Vagina (tissue), 2 donors: ENCODE data around the gene ISLR. TPM values are rescaled to one million over a fixed set of nuclear protein-coding genes. Genes with fewer than 3 reads are reported as not detected.

ENCODE experiments used
- DNase-seq, 2 donors: peaks; one replicate each; pipeline ENCODE4 v3.0.0-alpha.2; 2017; ENCODE audit errors: extremely low spot score in 2 of 2
- H3K27ac ChIP-seq: fragments of 200-600 bp; sonication (generic); one replicate; pipeline ENCODE4 v1.5.1; 2019
- H3K27me3 ChIP-seq: fragments of 200-600 bp; sonication (generic); one replicate; pipeline ENCODE4 v1.5.1; 2019
- H3K36me3 ChIP-seq, 2 donors: fragments of 200-600 bp; sonication (generic); one replicate each; pipeline ENCODE4 v1.5.1; 2017 to 2019
- H3K4me1 ChIP-seq: fragments of 200-600 bp; sonication (generic); one replicate; pipeline ENCODE4 v1.5.1; 2019
- H3K4me3 ChIP-seq, 2 donors: fragments of 200-600 bp; sonication (generic); 1 replicate in 1 of 2; 2 replicates in 1 of 2; pipeline ENCODE4 v1.5.1; 2016 to 2019
- H3K9me3 ChIP-seq: fragments of 200-600 bp; sonication (generic); one replicate; pipeline ENCODE4 v1.5.1; 2019
- POLR2A ChIP-seq, 2 donors: fragments of 450-650 bp; IDR thresholded peaks; one replicate each; pipeline ENCODE4 v1.6.1; 2017; ENCODE audit warnings: antibody characterized with exemption in 2 of 2, mild to moderate bottlenecking in 2 of 2, moderate library complexity in 2 of 2
- POLR2AphosphoS5 ChIP-seq, 2 donors: sonication (generic); formaldehyde crosslinking; IDR thresholded peaks; one replicate each; pipeline ENCODE4 v1.9.0; 2017; ENCODE audit warnings: antibody characterized with exemption in 2 of 2, mild to moderate bottlenecking in 2 of 2, low read depth in 1 of 2; ENCODE audit not compliant: insufficient read depth in 1 of 2
- intact Hi-C: fragments of 100-400 bp; cut with DNase I; formaldehyde crosslinking; loops from one replicate; pipeline ENCODE4 v1.15.1; 2023
- total RNA-seq: library from RNA; depleted of rRNA; stranded (reverse); fragments of >200 nt; gene quantifications from one replicate; pipeline ENCODE4 v1.2.3, GENCODE V29; 2016
- TF ChIP-seq, protein P1 (sequence below), 3 experiments: fragments of 450-650 bp in 2 of 3; fragments of 200-600 bp in 1 of 3; sonication (generic) in 1 of 3; IDR thresholded peaks; one replicate each; pipeline ENCODE4 v1.5.1; 2017 to 2019; ENCODE audit warnings: antibody characterized with exemption in 3 of 3, mild to moderate bottlenecking in 2 of 3, moderate library complexity in 2 of 3

ISLR gene
- total RNA-seq, 1 donor from 2014 or later: 208 TPM

DNA sequence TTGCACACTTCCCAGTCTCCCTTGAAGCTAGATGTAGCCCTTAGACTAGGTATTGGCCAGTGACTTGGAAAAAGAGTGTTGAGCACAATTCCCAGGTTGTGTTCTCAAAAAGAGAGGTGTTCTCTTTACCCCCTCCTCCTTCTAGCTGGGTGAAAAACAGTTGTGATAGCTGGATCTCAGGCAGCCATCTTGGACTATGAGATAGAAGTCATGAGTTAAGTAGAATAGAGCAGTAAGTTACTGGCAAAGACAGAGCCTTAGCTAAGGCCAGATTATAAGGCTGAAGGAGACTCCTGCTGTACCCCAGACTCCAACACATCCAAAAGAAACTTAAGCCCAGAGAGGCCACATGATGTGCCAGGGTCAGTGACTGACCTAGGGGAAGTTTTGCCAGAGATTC lies 37.2 kb downstream of the ISLR start:
- H3K27me3 ChIP-seq: no peaks in the 10 kb centered on the region
- no peaks in the 10 kb centered on the region for H3K9me3 ChIP-seq
- DNase-seq: no peak
- no peaks in the 10 kb centered on the region for H3K36me3 ChIP-seq
- H3K27ac ChIP-seq: no peak overlapping the region
- intact Hi-C loops: no loop called here
- H3K4me1 ChIP-seq: no peaks in the 10 kb centered on the region
- no peak overlapping the region for H3K4me3 ChIP-seq
- TF ChIP-seq POLR2AphosphoS5 (IDR thresholded peaks at IDR 0.05; ENCODE audit: insufficient read depth in 1 of 2, low read depth in 1 of 2): no peak

- no peaks in the 10 kb centered on the region for H3K9me3 ChIP-seq
- TF ChIP-seq POLR2A (IDR thresholded peaks at IDR 0.05) (no peak), POLR2AphosphoS5 (IDR thresholded peaks at IDR 0.05; ENCODE audit: insufficient read depth in 1 of 2, low read depth in 1 of 2) (no peak)
- TF ChIP-seq, protein P1, sequence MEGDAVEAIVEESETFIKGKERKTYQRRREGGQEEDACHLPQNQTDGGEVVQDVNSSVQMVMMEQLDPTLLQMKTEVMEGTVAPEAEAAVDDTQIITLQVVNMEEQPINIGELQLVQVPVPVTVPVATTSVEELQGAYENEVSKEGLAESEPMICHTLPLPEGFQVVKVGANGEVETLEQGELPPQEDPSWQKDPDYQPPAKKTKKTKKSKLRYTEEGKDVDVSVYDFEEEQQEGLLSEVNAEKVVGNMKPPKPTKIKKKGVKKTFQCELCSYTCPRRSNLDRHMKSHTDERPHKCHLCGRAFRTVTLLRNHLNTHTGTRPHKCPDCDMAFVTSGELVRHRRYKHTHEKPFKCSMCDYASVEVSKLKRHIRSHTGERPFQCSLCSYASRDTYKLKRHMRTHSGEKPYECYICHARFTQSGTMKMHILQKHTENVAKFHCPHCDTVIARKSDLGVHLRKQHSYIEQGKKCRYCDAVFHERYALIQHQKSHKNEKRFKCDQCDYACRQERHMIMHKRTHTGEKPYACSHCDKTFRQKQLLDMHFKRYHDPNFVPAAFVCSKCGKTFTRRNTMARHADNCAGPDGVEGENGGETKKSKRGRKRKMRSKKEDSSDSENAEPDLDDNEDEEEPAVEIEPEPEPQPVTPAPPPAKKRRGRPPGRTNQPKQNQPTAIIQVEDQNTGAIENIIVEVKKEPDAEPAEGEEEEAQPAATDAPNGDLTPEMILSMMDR (IDR thresholded peaks at IDR 0.05): no peak
- no peaks in the 10 kb centered on the region for H3K36me3 ChIP-seq
- no peak for DNase-seq
- no peak overlapping the region for H3K4me3 ChIP-seq
- no peaks in the 10 kb centered on the region for H3K27me3 ChIP-seq
- H3K4me1 ChIP-seq: no peaks in the 10 kb centered on the region
- no peak overlapping the region for H3K27ac ChIP-seq
- intact Hi-C loops: no loop called here
Measured at GRCh38 chr15:74211656-74212055, 38.1 kb downstream of the ISLR start.

GRCh38 chr15:74212494-74212893 lies 39.0 kb downstream of the ISLR start:
- Histone ChIP-seq H3K27ac (no peak overlapping the region), H3K4me1 (no peaks in the 10 kb centered on the region), H3K4me3 (no peak overlapping the region), H3K27me3 (no peaks in the 10 kb centered on the region), H3K9me3 (no peaks in the 10 kb centered on the region), H3K36me3 (no peaks in the 10 kb centered on the region)
- intact Hi-C loops: no loop called here
- no peak for TF ChIP-seq POLR2AphosphoS5 (IDR thresholded peaks at IDR 0.05; ENCODE audit: insufficient read depth in 1 of 2, low read depth in 1 of 2)
- no peak for TF ChIP-seq POLR2A (IDR thresholded peaks at IDR 0.05)
- TF ChIP-seq, protein P1 (IDR thresholded peaks at IDR 0.05): no peak
- no peak for DNase-seq

DNA sequence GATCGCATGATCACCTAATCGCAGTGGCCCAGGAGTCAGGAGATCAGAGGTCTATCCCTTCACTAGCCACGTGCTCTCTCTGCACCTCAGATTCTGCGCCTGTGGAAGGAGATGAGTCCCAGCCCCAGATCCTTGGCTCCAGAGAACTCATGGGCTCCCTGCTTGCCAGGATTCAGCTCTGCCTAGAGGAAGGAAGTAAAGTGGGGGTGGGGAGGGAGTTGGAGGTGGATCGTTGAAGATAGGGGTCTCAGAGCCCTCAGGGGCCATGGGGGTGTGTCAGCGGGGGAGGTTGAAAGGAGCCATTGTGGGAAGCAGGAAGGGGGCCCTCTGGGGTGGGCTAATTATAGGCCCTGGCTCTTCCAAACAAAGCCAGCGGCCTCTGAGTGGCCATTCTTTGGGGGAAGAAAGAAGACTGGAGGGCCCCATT lies 40.4 kb downstream of the ISLR start:
- TF ChIP-seq POLR2AphosphoS5 (IDR thresholded peaks at IDR 0.05; ENCODE audit: insufficient read depth in 1 of 2, low read depth in 1 of 2): no peak
- TF ChIP-seq POLR2A (IDR thresholded peaks at IDR 0.05): no peak
- TF ChIP-seq, protein P1 (IDR thresholded peaks at IDR 0.05): no peak
- no peaks in the 10 kb centered on the region for H3K36me3 ChIP-seq
- no peak overlapping the region for H3K4me3 ChIP-seq
- H3K27me3 ChIP-seq: no peaks in the 10 kb centered on the region
- intact Hi-C loops: no loop called here
- H3K27ac ChIP-seq: no peak overlapping the region
- no peaks in the 10 kb centered on the region for H3K4me1 ChIP-seq
- H3K9me3 ChIP-seq: no peaks in the 10 kb centered on the region
- no peak for DNase-seq

DNA sequence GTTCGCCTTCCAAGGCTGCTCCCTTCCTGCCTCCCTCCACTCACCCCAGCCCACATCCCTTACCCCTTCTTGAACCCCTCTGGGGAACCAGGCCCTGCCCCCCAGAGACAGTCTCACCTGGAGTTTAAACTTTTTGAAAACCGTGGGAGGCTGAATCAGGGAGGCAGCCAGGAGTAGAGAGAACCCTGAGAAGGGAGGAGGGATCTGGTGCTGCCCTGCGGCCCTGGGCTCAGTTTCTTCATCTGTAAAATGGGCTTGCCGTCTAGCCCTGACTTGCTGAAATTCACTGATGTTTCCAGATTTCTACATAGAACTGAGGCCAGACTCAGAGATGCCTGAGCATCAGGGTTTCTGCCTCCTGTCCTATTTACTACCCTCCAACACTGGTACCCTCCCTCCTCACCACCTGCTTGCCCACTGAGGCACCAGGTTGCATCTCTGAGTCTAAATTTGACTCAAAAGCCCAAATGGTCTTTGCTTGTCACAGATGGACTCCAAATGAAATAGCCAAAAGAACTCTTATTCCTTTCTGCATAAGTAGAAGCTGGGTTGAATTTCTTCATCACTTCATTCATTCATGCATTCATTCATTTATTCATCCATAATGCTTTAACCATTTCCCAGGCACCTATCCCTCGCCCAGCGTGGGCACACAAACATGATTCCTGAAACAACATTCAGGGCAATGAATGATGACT lies 41.0 kb downstream of the ISLR start:
- intact Hi-C loops: no loop called here
- TF ChIP-seq, protein P1 (IDR thresholded peaks at IDR 0.05): no peak
- TF ChIP-seq POLR2A (IDR thresholded peaks at IDR 0.05): no peak
- no peak for TF ChIP-seq POLR2AphosphoS5 (IDR thresholded peaks at IDR 0.05; ENCODE audit: insufficient read depth in 1 of 2, low read depth in 1 of 2)
- DNase-seq: no peak
- Histone ChIP-seq H3K27me3 (no peaks in the 10 kb centered on the region), H3K36me3 (no peaks in the 10 kb centered on the region), H3K9me3 (no peaks in the 10 kb centered on the region), H3K4me3 (no peak overlapping the region), H3K4me1 (no peaks in the 10 kb centered on the region), H3K27ac (no peak overlapping the region)
